Adrenal gland (tissue), 12 donors: ENCODE data around the gene A4GALT. TPM values are rescaled to one million over a fixed set of nuclear protein-coding genes. Genes with fewer than 3 reads are reported as not detected.
"Not testable (repeated sequence)": the region's sequence is repeated elsewhere in the genome, so short reads cannot be mapped to it uniquely, and the experiment has no call there.

Experiments used
- DNase-seq, 7 donors: peaks; one replicate each; pipeline ENCODE4 v3.0.0-alpha.2; 2019 to 2020
- H3K27ac ChIP-seq, 5 donors: fragments of 200-600 bp; sonication (generic) in 4 of 5; 1 replicate in 3 of 5; 2 replicates in 2 of 5; pipeline versions ENCODE4 v1.5.1 to v1.8.0; 2016 to 2020; ENCODE audit warnings: mild to moderate bottlenecking in 1 of 5
- H3K27me3 ChIP-seq: fragments of 200-600 bp; 2 replicates; pipeline ENCODE4 v1.8.0; 2021
- H3K36me3 ChIP-seq, 2 donors: fragments of 200-600 bp; replicated peaks in 1 of 2; 1 replicate in 1 of 2; 2 replicates in 1 of 2; pipeline versions ENCODE4 v1.5.1 to v1.8.0; 2018 to 2022
- H3K4me1 ChIP-seq, 2 donors: fragments of 200-600 bp; replicated peaks in 1 of 2; 1 replicate in 1 of 2; 2 replicates in 1 of 2; pipeline versions ENCODE4 v1.5.1 to v1.8.0; 2018 to 2021
- H3K4me3 ChIP-seq, 4 donors: fragments of 200-600 bp; sonication (generic) in 3 of 4; one replicate each; pipeline ENCODE4 v1.5.1; 2016 to 2018
- H3K9me3 ChIP-seq, 3 donors: fragments of 200-600 bp; sonication (generic) in 1 of 3; replicated peaks in 1 of 3; 1 replicate in 2 of 3; 2 replicates in 1 of 3; pipeline versions ENCODE4 v1.5.1 to v1.8.0; 2016 to 2021
- POLR2A ChIP-seq, 2 donors: fragments of 450-650 bp; IDR thresholded peaks; one replicate each; pipeline ENCODE4 v1.6.1; 2017; ENCODE audit warnings: antibody characterized with exemption in 2 of 2, mild to moderate bottlenecking in 2 of 2, moderate library complexity in 1 of 2
- WGBS, 4 donors: extraction: QIAGEN DNeasy Blood & Tissue Kit in 2 of 4; methylation state at CpG; one replicate each; pipeline versions ENCODE4 v1.1.5 to v1.1.7; 2013 to 2017; 5-methylcytosine and 5-hydroxymethylcytosine counted together
- intact Hi-C, 2 donors: fragments of 100-400 bp; cut with DNase I; formaldehyde crosslinking; loops; one replicate each; pipeline versions ENCODE4 v1.14.1 to v1.15.0; 2022 to 2023
- polyA plus RNA-seq, 3 donors: library from polyadenylated mRNA; stranded (reverse); fragments of 200-250 nt in 2 of 3; fragments of 350-450 nt in 1 of 3; fragmentation: Illumina TruSeq in 1 of 3; extraction: RNeasy Lipid Tissue Mini Kit (QIAGEN cat#74804) in 1 of 3; gene quantifications; one replicate each; pipeline ENCODE4 v1.2.3, GENCODE V29; 2013 to 2014
- total RNA-seq, 9 donors: library from RNA; depleted of rRNA in 4 of 9; stranded (reverse); fragments of >200 nt in 4 of 9; fragments of 120-200 nt in 1 of 9; fragmentation: NEBNext Ultra II Directional in 1 of 9; extraction: Animal tissue kit (Norgen Biotek cat#: 25700) in 1 of 9; gene quantifications; one replicate each; pipeline versions ENCODE4 v1.1.0 to v1.2.4, GENCODE V29; 2013 to 2023
- TF ChIP-seq, protein P1 (sequence below), 6 experiments: fragments of 450-650 bp in 4 of 6; fragments of 200-600 bp in 2 of 6; sonication (generic) in 1 of 6; IDR thresholded peaks; 1 replicate in 5 of 6; 2 replicates in 1 of 6; pipeline versions ENCODE4 v1.5.1 to v1.8.0; 2016 to 2021; ENCODE audit warnings: antibody characterized with exemption in 6 of 6, mild to moderate bottlenecking in 2 of 6, moderate library complexity in 1 of 6
- donor health status: healthy with polysubstance abuse.
- donor health status: Bipolar disorder and iron deficiency.
- donor health status: DM: yes; HTN: yes; CAD: no.
- donor health status: DM: no; HTN: no; CAD: no.
- donor health status: DM: no; HTN: no; CAD: no.
- donor health status: DM: yes; HTN: yes; CAD: no.

Gene A4GALT
- total and polyA plus RNA-seq, 12 donors: 1.9 to 29.8 (median 17.4) TPM

DNA sequence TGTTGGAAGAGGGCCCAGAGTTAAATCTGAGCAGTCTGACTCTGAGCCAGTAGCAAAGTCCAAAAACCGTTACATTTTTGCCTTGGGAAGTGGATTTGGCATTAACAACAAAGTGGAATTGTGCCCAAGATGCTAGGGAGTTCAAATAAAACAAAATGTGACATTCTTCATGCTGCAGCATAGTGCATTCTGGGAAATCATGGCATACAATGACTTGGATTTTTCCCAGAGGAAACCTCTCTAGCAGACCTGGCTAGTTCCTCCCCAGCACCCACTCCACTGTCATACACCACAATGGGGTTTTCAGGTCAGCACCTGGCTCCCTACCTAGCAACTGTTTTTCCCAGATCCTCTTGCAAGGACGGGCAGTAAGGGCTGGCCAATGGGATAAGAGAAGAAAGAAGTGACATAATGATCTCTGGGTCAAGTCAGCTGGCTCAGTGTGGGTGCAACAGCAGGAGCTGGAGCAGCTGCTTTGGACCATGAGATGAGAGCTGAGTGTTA, 46.7 kb downstream of the A4GALT start:
- Histone ChIP-seq H3K36me3 (no peaks in the 10 kb centered on the region), H3K27me3 (no peaks in the 10 kb centered on the region), H3K9me3 (no peaks in the 10 kb centered on the region), H3K27ac (peak overlapping the region in 2 of 5 donors; percentile 26 to 67), H3K4me3 (no peak overlapping the region), H3K4me1 (peaks cover 0 to 8% of the 10 kb centered on the region in 2 donors)
- TF ChIP-seq POLR2A (IDR thresholded peaks at IDR 0.05): no peak
- TF ChIP-seq, protein P1, sequence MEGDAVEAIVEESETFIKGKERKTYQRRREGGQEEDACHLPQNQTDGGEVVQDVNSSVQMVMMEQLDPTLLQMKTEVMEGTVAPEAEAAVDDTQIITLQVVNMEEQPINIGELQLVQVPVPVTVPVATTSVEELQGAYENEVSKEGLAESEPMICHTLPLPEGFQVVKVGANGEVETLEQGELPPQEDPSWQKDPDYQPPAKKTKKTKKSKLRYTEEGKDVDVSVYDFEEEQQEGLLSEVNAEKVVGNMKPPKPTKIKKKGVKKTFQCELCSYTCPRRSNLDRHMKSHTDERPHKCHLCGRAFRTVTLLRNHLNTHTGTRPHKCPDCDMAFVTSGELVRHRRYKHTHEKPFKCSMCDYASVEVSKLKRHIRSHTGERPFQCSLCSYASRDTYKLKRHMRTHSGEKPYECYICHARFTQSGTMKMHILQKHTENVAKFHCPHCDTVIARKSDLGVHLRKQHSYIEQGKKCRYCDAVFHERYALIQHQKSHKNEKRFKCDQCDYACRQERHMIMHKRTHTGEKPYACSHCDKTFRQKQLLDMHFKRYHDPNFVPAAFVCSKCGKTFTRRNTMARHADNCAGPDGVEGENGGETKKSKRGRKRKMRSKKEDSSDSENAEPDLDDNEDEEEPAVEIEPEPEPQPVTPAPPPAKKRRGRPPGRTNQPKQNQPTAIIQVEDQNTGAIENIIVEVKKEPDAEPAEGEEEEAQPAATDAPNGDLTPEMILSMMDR (IDR thresholded peaks at IDR 0.05): no peak
- peak in 2 of 7 donors; percentile 35 to 37 for DNase-seq
- 18 to 37% (median 25%) methylated on average over 2 of the region's 2 CpGs for WGBS, 4 donors
- intact Hi-C loops: no loop called here

DNA sequence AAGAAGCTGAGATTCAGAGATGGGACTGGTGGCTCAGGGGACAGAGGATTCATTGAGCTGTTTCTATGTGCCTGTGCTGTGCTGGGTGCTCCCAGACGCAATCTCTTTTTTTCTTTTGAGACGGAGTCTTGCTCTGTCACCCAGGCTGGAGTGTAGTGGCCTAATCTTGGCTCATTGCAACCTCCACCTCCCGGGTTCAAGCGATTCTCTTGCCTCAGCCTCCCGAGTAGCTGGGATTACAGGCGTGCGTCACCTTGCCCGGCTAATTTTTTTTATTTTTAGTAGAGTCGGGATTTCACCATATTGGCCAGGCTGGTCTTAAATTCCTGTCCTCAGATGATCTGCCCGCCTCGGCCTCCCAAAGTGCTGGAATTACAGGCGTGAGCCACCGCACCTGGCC, 47.6 kb downstream of the A4GALT start:
- H3K27ac ChIP-seq, H3K27me3 ChIP-seq, H3K4me3 ChIP-seq, H3K4me1 ChIP-seq, H3K9me3 ChIP-seq, H3K36me3 ChIP-seq, DNase-seq, intact Hi-C loops: not testable (repeated sequence)
- WGBS, 4 donors: 88 to 96% (median 94%) methylated on average over 13 of the region's 13 CpGs

DNA sequence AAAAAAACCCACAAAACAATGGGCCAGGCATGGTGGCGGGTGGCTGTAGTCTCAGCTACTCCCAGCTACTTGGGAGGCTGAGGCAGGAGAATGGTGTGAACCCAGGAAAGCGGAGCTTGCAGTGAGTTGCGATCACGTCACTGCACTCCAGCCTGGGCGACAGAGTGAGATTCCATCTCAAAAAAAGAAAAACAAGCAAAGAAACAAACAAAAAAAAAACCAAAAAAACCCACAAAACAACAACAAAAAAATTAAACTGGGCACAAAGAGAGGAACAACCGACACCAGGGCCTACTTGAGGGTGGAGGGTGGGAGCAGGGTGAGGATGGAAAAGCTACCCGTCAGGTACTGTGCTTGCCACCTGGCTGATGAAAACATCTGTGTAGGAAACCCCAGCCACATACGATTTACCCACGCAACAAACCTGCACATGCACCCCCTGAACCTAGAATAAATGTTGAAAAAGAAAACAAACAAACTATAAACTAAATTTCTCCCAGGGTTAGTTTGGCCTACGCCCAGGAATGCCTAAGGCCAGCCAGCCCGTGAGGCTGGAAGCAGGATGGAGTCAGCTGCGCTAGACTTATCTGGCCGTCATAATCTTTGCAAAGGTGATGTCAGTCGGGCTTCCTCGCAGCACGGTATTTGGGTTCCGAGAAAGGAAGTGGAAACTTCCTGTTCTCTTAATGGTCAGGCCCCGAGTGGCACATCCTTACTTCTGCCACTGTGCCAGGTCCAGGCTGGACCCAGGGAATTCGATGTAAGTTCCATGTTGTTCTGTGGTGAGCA, 49.6 kb downstream of the A4GALT start:
- Histone ChIP-seq H3K4me1 (peaks cover 0 to 8% of the 10 kb centered on the region in 2 donors), H3K4me3 (no peak overlapping the region), H3K27me3 (no peaks in the 10 kb centered on the region), H3K27ac (peak overlapping the region in 1 of 5 donors; percentile 28), H3K9me3 (no peaks in the 10 kb centered on the region), H3K36me3 (no peaks in the 10 kb centered on the region)
- intact Hi-C loops: no loop called here
- DNase-seq: peak in 1 of 7 donors; percentile 25
- 63 to 79% (median 71%) methylated on average over 17 to 19 of the region's 19 CpGs for WGBS, 4 donors
- TF ChIP-seq, protein P1 (IDR thresholded peaks at IDR 0.05): no peak
- no peak for TF ChIP-seq POLR2A (IDR thresholded peaks at IDR 0.05)

DNA sequence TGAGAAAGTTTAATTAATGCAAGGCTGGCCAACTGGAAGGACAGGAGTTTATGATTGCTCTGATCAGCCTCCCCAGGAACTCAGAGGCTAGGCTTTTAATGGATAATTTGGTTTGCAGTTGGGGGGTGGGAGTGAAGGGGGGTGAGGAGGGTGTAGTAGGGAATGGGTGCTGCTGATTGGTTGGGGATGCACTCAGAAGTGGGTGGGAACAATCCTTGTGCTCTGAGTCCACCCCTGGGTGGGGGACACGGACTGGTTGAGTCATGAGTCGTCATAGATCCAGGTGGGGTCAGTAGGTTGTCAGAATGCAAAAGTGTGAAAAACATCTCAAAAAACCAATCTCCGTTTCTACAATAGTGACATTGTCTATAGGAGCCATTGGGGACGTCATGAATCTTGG, 50.6 kb downstream of the A4GALT start:
- H3K27me3 ChIP-seq: no peaks in the 10 kb centered on the region
- H3K36me3 ChIP-seq: no peaks in the 10 kb centered on the region
- WGBS, 4 donors: 78 to 89% (median 83%) methylated on average over 4 of the region's 4 CpGs
- no peaks in the 10 kb centered on the region for H3K9me3 ChIP-seq
- no peak for DNase-seq
- no peak overlapping the region for H3K27ac ChIP-seq
- intact Hi-C loops: no loop called here
- no peak for TF ChIP-seq POLR2A (IDR thresholded peaks at IDR 0.05)
- TF ChIP-seq, protein P1 (IDR thresholded peaks at IDR 0.05): no peak
- peaks cover 0 to 8% of the 10 kb centered on the region in 2 donors for H3K4me1 ChIP-seq
- H3K4me3 ChIP-seq: no peak overlapping the region

DNA sequence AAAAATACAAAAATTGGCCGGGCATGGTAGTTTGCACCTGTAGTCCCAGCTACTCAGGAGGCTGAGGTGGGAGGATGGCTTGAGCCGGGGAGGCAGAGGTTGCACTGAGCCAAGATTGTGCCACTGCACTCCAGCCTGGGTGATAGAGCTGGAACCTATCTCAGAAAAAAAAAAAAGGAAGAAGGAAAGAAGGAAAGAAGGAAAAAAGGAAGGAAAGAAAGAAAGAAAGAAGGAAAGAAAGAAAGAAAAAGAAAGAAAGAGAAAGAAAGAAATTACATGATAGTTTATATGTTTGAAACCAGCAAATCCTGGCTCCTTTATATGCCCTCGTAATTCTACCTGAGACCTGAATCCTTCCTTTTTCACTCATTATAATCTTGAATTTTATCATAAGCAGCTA, 54.3 kb downstream of the A4GALT start:
- H3K4me1 ChIP-seq, H3K9me3 ChIP-seq, H3K27me3 ChIP-seq, H3K27ac ChIP-seq, DNase-seq, H3K4me3 ChIP-seq, H3K36me3 ChIP-seq: not testable (repeated sequence)
- intact Hi-C loops: loop anchor here in 1 of 2 donors (10.0 kb wide), 1 partner anchor 118 kb away; no protein-coding TSS in a partner anchor
- 90 to 96% (median 94%) methylated on average over 3 of the region's 3 CpGs for WGBS, 4 donors
